ENCODE data around the gene NHSL2.

The NHSL2 gene

DNA sequence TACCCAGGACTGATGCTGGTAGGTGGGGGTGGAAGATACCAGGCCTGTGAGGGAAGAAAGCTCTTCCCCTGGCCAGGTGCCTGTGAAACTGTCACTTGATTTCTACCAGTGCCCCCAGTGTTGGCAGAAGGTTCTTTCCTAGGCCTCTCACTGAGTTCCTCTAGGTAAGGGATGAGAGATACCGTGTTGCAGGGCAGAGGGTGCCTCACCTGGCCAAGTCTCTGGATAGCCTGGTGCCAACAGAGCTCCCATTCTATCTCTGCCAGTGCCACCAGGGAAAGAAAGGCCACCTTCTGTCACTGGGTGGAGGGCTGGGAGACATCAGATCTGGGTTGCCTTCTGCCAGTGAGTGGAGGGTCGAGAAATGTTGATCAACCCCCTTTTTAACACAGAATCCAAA lies 127.0 kb downstream of the NHSL2 start:
- H3K36me3 ChIP-seq (ENCODE audit: insufficient read depth): no peaks in the 10 kb centered on the region
- H3K4me3 ChIP-seq (IDR thresholded peaks at IDR 0.05; ENCODE audit: insufficient read depth, low read depth, low read length): no peak overlapping the region
- no peak overlapping the region for H2AFZ ChIP-seq (ENCODE audit: low read depth)
- H3K27me3 ChIP-seq (ENCODE audit: insufficient read depth, low read depth): no peaks in the 10 kb centered on the region
- no peaks in the 10 kb centered on the region for H4K20me1 ChIP-seq (ENCODE audit: insufficient read depth)
- H3K27ac ChIP-seq: no peak overlapping the region
- no peak overlapping the region for H3K4me2 ChIP-seq
- H3K79me2 ChIP-seq (ENCODE audit: insufficient read depth, low read depth): no peaks in the 10 kb centered on the region
- H3K4me1 ChIP-seq (ENCODE audit: low read depth, poor library complexity, severe bottlenecking): no peaks in the 10 kb centered on the region
- TF ChIP-seq, protein P1, sequence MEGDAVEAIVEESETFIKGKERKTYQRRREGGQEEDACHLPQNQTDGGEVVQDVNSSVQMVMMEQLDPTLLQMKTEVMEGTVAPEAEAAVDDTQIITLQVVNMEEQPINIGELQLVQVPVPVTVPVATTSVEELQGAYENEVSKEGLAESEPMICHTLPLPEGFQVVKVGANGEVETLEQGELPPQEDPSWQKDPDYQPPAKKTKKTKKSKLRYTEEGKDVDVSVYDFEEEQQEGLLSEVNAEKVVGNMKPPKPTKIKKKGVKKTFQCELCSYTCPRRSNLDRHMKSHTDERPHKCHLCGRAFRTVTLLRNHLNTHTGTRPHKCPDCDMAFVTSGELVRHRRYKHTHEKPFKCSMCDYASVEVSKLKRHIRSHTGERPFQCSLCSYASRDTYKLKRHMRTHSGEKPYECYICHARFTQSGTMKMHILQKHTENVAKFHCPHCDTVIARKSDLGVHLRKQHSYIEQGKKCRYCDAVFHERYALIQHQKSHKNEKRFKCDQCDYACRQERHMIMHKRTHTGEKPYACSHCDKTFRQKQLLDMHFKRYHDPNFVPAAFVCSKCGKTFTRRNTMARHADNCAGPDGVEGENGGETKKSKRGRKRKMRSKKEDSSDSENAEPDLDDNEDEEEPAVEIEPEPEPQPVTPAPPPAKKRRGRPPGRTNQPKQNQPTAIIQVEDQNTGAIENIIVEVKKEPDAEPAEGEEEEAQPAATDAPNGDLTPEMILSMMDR (conservative IDR thresholded peaks at IDR 0.05; ENCODE audit: low read depth, low read length): no peak
- H3K9ac ChIP-seq: no peak overlapping the region

GRCh38 chrX:72038016-72038415 lies 127.4 kb downstream of the NHSL2 start:
- no peak overlapping the region for H3K4me3 ChIP-seq (IDR thresholded peaks at IDR 0.05; ENCODE audit: insufficient read depth, low read depth, low read length)
- no peak overlapping the region for H3K9ac ChIP-seq
- no peaks in the 10 kb centered on the region for H4K20me1 ChIP-seq (ENCODE audit: insufficient read depth)
- no peak overlapping the region for H3K27ac ChIP-seq
- H3K27me3 ChIP-seq (ENCODE audit: insufficient read depth, low read depth): no peaks in the 10 kb centered on the region
- no peak overlapping the region for H2AFZ ChIP-seq (ENCODE audit: low read depth)
- TF ChIP-seq, protein P1 (conservative IDR thresholded peaks at IDR 0.05; ENCODE audit: low read depth, low read length): no peak
- H3K79me2 ChIP-seq (ENCODE audit: insufficient read depth, low read depth): no peaks in the 10 kb centered on the region
- H3K4me2 ChIP-seq: no peak overlapping the region
- no peaks in the 10 kb centered on the region for H3K36me3 ChIP-seq (ENCODE audit: insufficient read depth)
- no peaks in the 10 kb centered on the region for H3K4me1 ChIP-seq (ENCODE audit: low read depth, poor library complexity, severe bottlenecking)

DNA sequence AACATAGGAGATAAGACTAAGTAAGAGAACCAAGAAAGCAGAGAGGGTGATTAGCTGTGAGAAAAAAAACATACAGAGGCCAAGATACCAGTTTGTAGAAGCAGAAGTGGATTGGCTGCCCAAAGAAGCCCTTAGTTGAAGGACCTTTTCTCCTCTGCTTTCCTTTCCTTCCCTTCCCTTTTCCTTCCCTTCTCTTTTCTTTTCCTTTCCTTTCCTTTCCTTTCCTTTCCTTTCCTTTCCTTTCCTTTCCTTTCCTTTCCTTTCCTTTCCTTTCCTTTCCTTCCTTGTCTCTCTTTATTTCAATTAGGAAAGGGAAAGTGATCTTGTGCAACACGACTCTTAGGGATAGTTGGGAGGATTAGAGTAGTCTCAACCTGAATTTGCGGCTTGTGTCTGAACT lies 128.2 kb downstream of the NHSL2 start:
- Histone ChIP-seq H3K36me3 (ENCODE audit: insufficient read depth) (no peaks in the 10 kb centered on the region), H3K27ac (no peak overlapping the region), H4K20me1 (ENCODE audit: insufficient read depth) (no peaks in the 10 kb centered on the region), H3K4me2 (no peak overlapping the region), H3K27me3 (ENCODE audit: insufficient read depth, low read depth) (no peaks in the 10 kb centered on the region), H3K9ac (no peak overlapping the region), H2AFZ (ENCODE audit: low read depth) (no peak overlapping the region), H3K79me2 (ENCODE audit: insufficient read depth, low read depth) (no peaks in the 10 kb centered on the region), H3K4me1 (ENCODE audit: low read depth, poor library complexity, severe bottlenecking) (no peaks in the 10 kb centered on the region), H3K4me3 (IDR thresholded peaks at IDR 0.05; ENCODE audit: insufficient read depth, low read depth, low read length) (no peak overlapping the region)
- TF ChIP-seq, protein P1 (conservative IDR thresholded peaks at IDR 0.05; ENCODE audit: low read depth, low read length): no peak

GRCh38 chrX:72040506-72040905 lies 129.9 kb downstream of the NHSL2 start:
- no peak overlapping the region for H2AFZ ChIP-seq (ENCODE audit: low read depth)
- no peaks in the 10 kb centered on the region for H3K27me3 ChIP-seq (ENCODE audit: insufficient read depth, low read depth)
- H3K27ac ChIP-seq: no peak overlapping the region
- TF ChIP-seq, protein P1 (conservative IDR thresholded peaks at IDR 0.05; ENCODE audit: low read depth, low read length): no peak
- no peak overlapping the region for H3K9ac ChIP-seq
- H4K20me1 ChIP-seq (ENCODE audit: insufficient read depth): no peaks in the 10 kb centered on the region
- H3K4me3 ChIP-seq (IDR thresholded peaks at IDR 0.05; ENCODE audit: insufficient read depth, low read depth, low read length): no peak overlapping the region
- H3K79me2 ChIP-seq (ENCODE audit: insufficient read depth, low read depth): no peaks in the 10 kb centered on the region
- H3K4me2 ChIP-seq: no peak overlapping the region
- no peaks in the 10 kb centered on the region for H3K36me3 ChIP-seq (ENCODE audit: insufficient read depth)
- no peaks in the 10 kb centered on the region for H3K4me1 ChIP-seq (ENCODE audit: low read depth, poor library complexity, severe bottlenecking)

All from KMS-11 (cell line).